SU-DHL-6 (cell line): ENCODE results near the gene CLEC16A.

Source experiments
- CTCF ChIP-seq: fragments of 200-600 bp; sonication (generic); IDR thresholded peaks from one replicate; pipeline ENCODE4 v1.5.1; 2017; ENCODE audit warnings: antibody characterized with exemption, mild to moderate bottlenecking, low read length, moderate library complexity; ENCODE audit not compliant: insufficient read depth, poor library complexity, severe bottlenecking
- EZH2phosphoT487 ChIP-seq: fragments of 200-600 bp; sonication (generic), shearing (Covaris generic); conservative IDR thresholded peaks from 2 replicates; pipeline ENCODE4 v1.6.1; 2018; ENCODE audit warnings: mild to moderate bottlenecking, antibody characterized with exemption, low read length, moderate library complexity, mixed read lengths

DNA sequence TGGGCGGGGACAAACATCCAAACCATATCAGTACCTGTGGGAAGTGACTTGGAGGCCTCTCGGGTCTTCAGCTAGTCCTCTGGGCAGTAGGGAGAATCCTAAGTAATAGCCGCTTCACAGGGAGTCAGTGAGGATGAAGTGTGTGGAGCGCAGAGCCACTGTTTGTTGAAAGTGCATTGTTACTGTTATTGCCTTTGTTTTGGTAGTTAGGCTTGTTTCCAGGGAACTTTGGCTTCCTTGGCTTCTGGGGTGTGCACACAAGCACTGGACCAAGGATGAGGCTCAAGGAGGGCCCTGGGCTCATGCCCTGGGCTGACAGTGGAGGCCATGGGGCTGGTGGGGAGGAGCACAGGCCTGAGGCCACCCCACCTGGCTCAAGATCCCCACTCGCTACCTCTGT, 141.6 kb downstream of the CLEC16A start:
- TF ChIP-seq CTCF = no peak
- TF ChIP-seq EZH2phosphoT487 = no peak
